Measurements from ENCODE around the gene THAP3. TPM values are rescaled to one million over a fixed set of nuclear protein-coding genes. Genes with fewer than 3 reads are reported as not detected.

THAP3 gene
- polyA plus RNA-seq, 1 experiment, result 7.8 TPM

GRCh38 chr1:6646499-6647148 is 22.0 kb downstream of the THAP3 start:
- TF ChIP-seq CTCF (IDR thresholded peaks at IDR 0.05; ENCODE audit: low read depth, low read length), result peak; percentile 69
- ChIA-PET POLR2A (interaction anchor here (0.5 to 0.7 kb wide), 2 partner anchors 97 to 111 kb away, joined by 4 to 10 read pairs; no protein-coding TSS in a partner anchor), CTCF (interaction anchor here (0.6 to 4.5 kb wide), 27 partner anchors 8 to 810 kb away, joined by 3 to 34 read pairs (median 4); partner anchors contain the start of genes NOL9 and TAS1R1)
- Histone ChIP-seq H3K27me3 (ENCODE audit: control insufficient read depth, insufficient read depth, low read length) (no peaks in the 10 kb centered on the region), H3K4me3 (ENCODE audit: low read depth, low read length) (no peak overlapping the region), H3K9me3 (ENCODE audit: control insufficient read depth, insufficient read depth, low read length) (no peaks in the 10 kb centered on the region), H3K27ac (ENCODE audit: low read depth, low read length) (no peak overlapping the region)
- DNase-seq (ENCODE audit: low read depth, low spot score), result no peak

GRCh38 chr1:6648556-6648955 is 23.9 kb downstream of the THAP3 start:
- DNase-seq (ENCODE audit: low read depth, low spot score), result no peak
- Histone ChIP-seq H3K27ac (ENCODE audit: low read depth, low read length) (no peak overlapping the region), H3K9me3 (ENCODE audit: control insufficient read depth, insufficient read depth, low read length) (no peaks in the 10 kb centered on the region), H3K27me3 (ENCODE audit: control insufficient read depth, insufficient read depth, low read length) (no peaks in the 10 kb centered on the region), H3K4me3 (ENCODE audit: low read depth, low read length) (no peak overlapping the region)
- no peak for TF ChIP-seq CTCF (IDR thresholded peaks at IDR 0.05; ENCODE audit: low read depth, low read length)
- ChIA-PET CTCF (interaction anchor here (1.5 to 4.2 kb wide), 2 partner anchors 10 to 163 kb away, joined by 3 to 25 read pairs; no protein-coding TSS in a partner anchor), POLR2A (no interaction called here)

DNA sequence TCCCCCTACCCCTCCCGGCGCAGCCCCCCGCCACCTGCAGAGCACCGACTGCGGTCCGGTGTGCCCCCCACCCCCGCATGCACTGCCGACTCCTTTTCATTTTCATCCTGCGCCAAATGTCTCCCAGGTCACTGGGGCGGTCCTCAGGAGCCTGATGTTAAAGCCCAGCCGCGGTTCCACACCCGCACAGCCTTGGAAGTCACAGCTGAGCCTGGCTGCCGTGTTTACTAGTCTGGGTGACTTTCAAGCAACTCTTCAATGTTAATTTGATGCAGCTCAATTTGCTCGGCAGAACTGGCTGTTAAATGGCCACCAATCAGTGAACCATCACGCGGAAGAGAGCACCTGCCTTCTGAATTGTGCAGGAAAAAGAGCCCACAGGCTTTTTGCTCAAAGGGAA is 27.2 kb downstream of the THAP3 start:
- Histone ChIP-seq H3K27me3 (ENCODE audit: control insufficient read depth, insufficient read depth, low read length) (no peaks in the 10 kb centered on the region), H3K4me3 (ENCODE audit: low read depth, low read length) (no peak overlapping the region), H3K27ac (ENCODE audit: low read depth, low read length) (no peak overlapping the region), H3K9me3 (ENCODE audit: control insufficient read depth, insufficient read depth, low read length) (no peaks in the 10 kb centered on the region)
- POLR2A ChIA-PET, result interaction anchor here (0.6 kb wide), 1 partner anchor 10 kb away, joined by 4 read pairs; no protein-coding TSS in a partner anchor
- CTCF ChIA-PET, result interaction anchor here (0.5 to 1.1 kb wide), 2 partner anchors 94 to 97 kb away, joined by 3 to 4 read pairs; partner anchors contain the start of genes NOL9 and TAS1R1
- TF ChIP-seq CTCF (IDR thresholded peaks at IDR 0.05; ENCODE audit: low read depth, low read length), result no peak
- DNase-seq (ENCODE audit: low read depth, low spot score), result no peak

GRCh38 chr1:6652986-6653385 is 28.3 kb downstream of the THAP3 start:
- H3K4me3 ChIP-seq (ENCODE audit: low read depth, low read length), result no peak overlapping the region
- no peaks in the 10 kb centered on the region for H3K9me3 ChIP-seq (ENCODE audit: control insufficient read depth, insufficient read depth, low read length)
- no peak for TF ChIP-seq CTCF (IDR thresholded peaks at IDR 0.05; ENCODE audit: low read depth, low read length)
- no peak for DNase-seq (ENCODE audit: low read depth, low spot score)
- no peak overlapping the region for H3K27ac ChIP-seq (ENCODE audit: low read depth, low read length)
- no peaks in the 10 kb centered on the region for H3K27me3 ChIP-seq (ENCODE audit: control insufficient read depth, insufficient read depth, low read length)
- CTCF ChIA-PET, result no interaction called here
- POLR2A ChIA-PET, result no interaction called here

Data from AG04450 (cell line).